ENCODE measurements around the gene C17orf107. TPM values are rescaled to one million over a fixed set of nuclear protein-coding genes. Genes with fewer than 3 reads are reported as not detected.
A peak's percentile ranks its signal among the peaks of the same experiment; 100 is the strongest.

Gene C17orf107
- total and polyA plus RNA-seq, 2 of the 13 experiments (the other 11 are each of a cell fraction or from before 2014, with no cell fraction given) = 0.20 to 0.59 TPM

- TF ChIP-seq HNF1A (IDR thresholded peaks at IDR 0.05; ENCODE audit: low read depth) (no peak), HNF1A (CRISPR knock-in tag; IDR thresholded peaks at IDR 0.05; ENCODE audit: borderline replicate concordance) (no peak), TOE1 (CRISPR knock-in tag; IDR thresholded peaks at IDR 0.05) (no peak), NR3C1 (CRISPR knock-in tag; IDR thresholded peaks at IDR 0.05) (no peak), ZNF138 (CRISPR knock-in tag; IDR thresholded peaks at IDR 0.05; ENCODE audit: low read depth) (no peak), CEBPB (IDR thresholded peaks at IDR 0.05; ENCODE audit: borderline replicate concordance, low read depth, low read length) (no peak), ARHGAP35 (CRISPR knock-in tag; IDR thresholded peaks at IDR 0.05; ENCODE audit: borderline replicate concordance) (no peak), TFAP4 (IDR thresholded peaks at IDR 0.05; ENCODE audit: borderline replicate concordance, low read depth) (no peak), HMG20B (CRISPR knock-in tag; conservative IDR thresholded peaks at IDR 0.05) (no peak), CAMTA2 (CRISPR knock-in tag; IDR thresholded peaks at IDR 0.05; ENCODE audit: borderline replicate concordance) (no peak), ARNT2 (CRISPR knock-in tag; IDR thresholded peaks at IDR 0.05; ENCODE audit: low read depth) (no peak), ZNF782 (CRISPR knock-in tag; IDR thresholded peaks at IDR 0.05; ENCODE audit: borderline replicate concordance) (no peak), ZNF180 (CRISPR knock-in tag; IDR thresholded peaks at IDR 0.05; ENCODE audit: borderline replicate concordance, low read depth) (no peak), DR1 (CRISPR knock-in tag; IDR thresholded peaks at IDR 0.05) (no peak), ZNF101 (CRISPR knock-in tag; IDR thresholded peaks at IDR 0.05; ENCODE audit: borderline replicate concordance, low read depth) (no peak), ERF (CRISPR knock-in tag; IDR thresholded peaks at IDR 0.05) (0 out of 2 replicates have a peak, but pooled peaks have one; percentile 33), DZIP1 (CRISPR knock-in tag; IDR thresholded peaks at IDR 0.05) (0 out of 2 replicates have a peak, but pooled peaks have one; percentile 31), HMGXB4 (CRISPR knock-in tag; IDR thresholded peaks at IDR 0.05; ENCODE audit: borderline replicate concordance in 1 of 2, low read depth in 1 of 2) (peak; percentile 57 to 70; a peak in 3 of 4 replicates), HES4 (CRISPR knock-in tag; IDR thresholded peaks at IDR 0.05; ENCODE audit: borderline replicate concordance) (no peak)
These were observed 35.0 kb downstream of the C17orf107 start (continued) for GRCh38 chr17:4934173-4934979.

Measured in HepG2 (cell line).